SK-N-MC (cell line): ENCODE results near the gene ATAD2B.

Experiments
- EZH2 ChIP-seq: fragments of 200-600 bp; sonication (generic); IDR thresholded peaks from one replicate; pipeline ENCODE4 v1.6.1; 2017; ENCODE audit warnings: antibody characterized with exemption
- POLR2AphosphoS5 ChIP-seq: IDR thresholded peaks from 2 replicates; pipeline ENCODE4 v1.6.1; 2012; ENCODE audit warnings: mild to moderate bottlenecking, low read depth, low read length, borderline replicate concordance

DNA sequence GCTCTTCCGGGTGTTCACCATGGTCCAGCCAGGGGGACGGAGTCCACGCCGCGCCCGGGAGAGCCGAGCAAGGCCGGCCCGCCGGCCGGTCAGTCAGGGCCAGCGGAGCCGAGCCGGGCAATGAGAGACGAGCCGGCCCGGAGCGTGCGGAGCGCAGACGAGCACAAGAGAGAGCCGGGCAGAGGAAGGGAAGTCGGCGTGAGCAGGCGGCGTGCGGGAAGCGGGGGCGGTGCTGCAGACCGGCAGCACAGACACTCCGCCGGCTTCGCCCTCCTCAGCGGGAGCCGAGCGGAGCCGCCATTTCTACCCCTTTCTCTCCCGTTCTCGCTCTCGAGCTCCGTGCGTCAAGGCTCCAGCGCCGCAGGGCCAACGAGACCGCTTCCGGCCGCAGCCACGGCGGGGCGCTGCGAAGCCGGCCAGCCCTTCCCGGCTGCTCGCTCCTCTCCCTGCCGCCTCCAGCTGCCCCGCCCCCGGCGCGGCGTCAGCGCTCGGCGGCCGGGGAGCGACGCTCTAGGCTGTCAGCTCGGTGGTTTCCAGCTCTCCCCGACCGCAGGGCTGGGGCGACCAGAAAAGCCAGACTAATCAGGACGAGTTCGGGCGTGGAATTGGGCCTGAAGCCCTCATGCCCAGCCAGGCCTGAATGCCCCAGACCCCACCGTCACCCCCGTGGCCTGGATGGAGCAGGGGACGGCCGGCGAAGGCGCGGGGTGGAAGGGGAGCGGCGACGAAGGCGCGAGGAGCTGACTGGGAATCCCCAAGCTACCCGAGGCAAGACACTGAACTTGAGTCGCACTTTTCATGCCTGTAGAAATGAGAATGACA lies at the start of gene ATAD2B:
- peak; percentile 93; the same call in 1 of the 2 replicates for TF ChIP-seq POLR2AphosphoS5
- TF ChIP-seq EZH2: no peak
